SK-N-SH treated with all-trans-retinoic acid at 6 μM for 48 hours (cell line): ENCODE measurements around the gene HACD1.
A peak's percentile ranks its signal among the peaks of the same experiment; 100 is the strongest.

Experiments
- ATAC-seq: fragments of 200-7000 bp; cut with Tn5 transposase; 3 replicates; pipeline ENCODE4 v1.9.1; 2020; ENCODE audit warnings: mild to moderate bottlenecking, moderate library complexity
- ARNTL ChIP-seq: fragments of 450-650 bp; formaldehyde crosslinking; IDR thresholded peaks from 2 replicates; pipeline ENCODE4 v1.5.0; 2020; ENCODE audit warnings: low read depth, mild to moderate bottlenecking, moderate library complexity, borderline replicate concordance
- BACH2 ChIP-seq: fragments of 250-450 bp; sonication (Bioruptor Pico); IDR thresholded peaks from 2 replicates; pipeline ENCODE4 v1.9.0; 2021; ENCODE audit warnings: mild to moderate bottlenecking, borderline replicate concordance
- CREB5 ChIP-seq: fragments of 250-450 bp; sonication (Bioruptor Pico); IDR thresholded peaks from 2 replicates; pipeline ENCODE4 v1.5.1; 2020; ENCODE audit warnings: low read depth, mild to moderate bottlenecking, moderate library complexity
- CSRNP3 ChIP-seq: fragments of 250-450 bp; sonication (Bioruptor Pico); IDR thresholded peaks from 2 replicates; pipeline ENCODE4 v1.5.1; 2021; ENCODE audit warnings: mild to moderate bottlenecking, moderate library complexity
- OSR1 ChIP-seq: fragments of 250-450 bp; sonication (Bioruptor Pico); IDR thresholded peaks from 2 replicates; pipeline ENCODE4 v1.8.0; 2022; ENCODE audit warnings: moderate library complexity, mild to moderate bottlenecking, inconsistent platforms
- POU6F1 ChIP-seq: fragments of 250-450 bp; sonication (Bioruptor Pico); IDR thresholded peaks from 2 replicates; pipeline ENCODE4 v1.8.0; 2021; ENCODE audit warnings: low read depth, mild to moderate bottlenecking, moderate library complexity, borderline replicate concordance
- PPARA ChIP-seq: fragments of 250-450 bp; sonication (Bioruptor Pico); IDR thresholded peaks from 2 replicates; pipeline ENCODE4 v1.5.0; 2020; ENCODE audit warnings: mild to moderate bottlenecking, borderline replicate concordance
- RARB ChIP-seq: fragments of 250-450 bp; sonication (Bioruptor Pico); IDR thresholded peaks from 2 replicates; pipeline ENCODE4 v1.8.0; 2021; ENCODE audit warnings: mild to moderate bottlenecking, moderate library complexity
- TCF4 ChIP-seq: fragments of 250-450 bp; sonication (Bioruptor Pico); IDR thresholded peaks from 2 replicates; pipeline ENCODE4 v1.8.0; 2021; ENCODE audit warnings: mild to moderate bottlenecking, moderate library complexity, borderline replicate concordance
- TOX ChIP-seq: fragments of 250-450 bp; sonication (Bioruptor Pico); IDR thresholded peaks from 2 replicates; pipeline ENCODE4 v1.8.0; 2021; ENCODE audit warnings: mild to moderate bottlenecking, moderate library complexity, borderline replicate concordance
- TSHZ2 ChIP-seq: fragments of 250-450 bp; sonication (Bioruptor Pico); IDR thresholded peaks from 2 replicates; pipeline ENCODE4 v1.5.0; 2020; ENCODE audit warnings: mild to moderate bottlenecking, moderate library complexity
- ZC3H10 ChIP-seq: fragments of 250-450 bp; sonication (Bioruptor Pico); IDR thresholded peaks from 2 replicates; pipeline ENCODE4 v1.5.1; 2021; ENCODE audit warnings: mild to moderate bottlenecking, moderate library complexity
- ZFP3 ChIP-seq: fragments of 250-450 bp; sonication (Bioruptor Pico); IDR thresholded peaks from 2 replicates; pipeline ENCODE4 v1.5.0; 2020; ENCODE audit warnings: mild to moderate bottlenecking, moderate library complexity
- ZFP30 ChIP-seq: fragments of 450-650 bp; formaldehyde crosslinking; IDR thresholded peaks from 2 replicates; pipeline ENCODE4 v1.5.0; 2022; ENCODE audit warnings: mild to moderate bottlenecking, moderate library complexity
- ZNF565 ChIP-seq: fragments of 450-650 bp; formaldehyde crosslinking; conservative IDR thresholded peaks from 2 replicates; pipeline ENCODE4 v1.5.0; 2020; ENCODE audit warnings: low read depth, mild to moderate bottlenecking, moderate library complexity
- ZNF8 ChIP-seq: fragments of 450-650 bp; formaldehyde crosslinking; IDR thresholded peaks from 2 replicates; pipeline ENCODE4 v1.5.0; 2020; ENCODE audit warnings: mild to moderate bottlenecking, moderate library complexity

HACD1 gene

DNA sequence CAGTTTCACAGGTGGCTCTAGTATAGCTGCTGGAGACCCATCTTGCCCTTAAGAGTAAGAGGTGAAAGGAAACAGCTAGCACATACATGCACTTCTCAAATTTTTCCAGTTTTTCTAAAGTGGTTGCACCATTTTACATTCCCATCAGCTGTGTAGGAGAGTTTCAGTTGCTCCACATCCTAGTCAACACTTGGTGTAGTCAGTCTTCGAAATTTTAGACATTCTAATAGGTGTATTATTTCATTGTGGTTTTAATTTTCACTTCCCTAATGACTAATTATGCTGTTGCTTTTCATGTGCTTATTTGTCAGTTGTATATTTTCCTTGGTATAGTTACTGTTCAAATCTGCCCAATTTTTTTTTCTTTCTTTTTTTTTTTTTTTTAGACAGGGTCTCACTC is 9.5 kb upstream of the HACD1 start:
- no peak for ATAC-seq
- TF ChIP-seq TSHZ2 (CRISPR knock-in tag) (no peak), TCF4 (no peak), TOX (CRISPR knock-in tag) (no peak), ZFP30 (CRISPR knock-in tag) (no peak)

DNA sequence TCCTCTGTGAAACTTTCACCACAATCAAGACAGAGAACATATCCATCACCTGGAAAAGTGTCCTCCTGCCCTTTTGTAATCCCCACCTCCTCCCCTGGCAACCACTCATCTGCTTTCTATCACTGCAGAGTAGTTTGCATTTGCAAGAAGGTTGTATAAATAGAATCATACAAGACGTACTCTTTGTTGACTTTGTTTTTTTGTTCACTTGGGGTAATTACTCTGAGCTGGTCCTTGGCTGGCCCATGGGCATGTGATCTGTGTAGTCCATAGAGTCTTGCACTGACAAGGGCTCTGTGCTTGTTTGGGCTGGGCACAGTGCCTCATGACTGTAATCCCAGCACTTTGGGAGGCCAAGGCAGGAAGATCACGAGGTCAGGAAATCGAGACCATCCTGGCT is 7.8 kb upstream of the HACD1 start:
- TF ChIP-seq POU6F1 (no peak), ZFP3 (CRISPR knock-in tag) (no peak), PPARA (no peak), ZFP30 (CRISPR knock-in tag) (no peak)
- TF ChIP-seq, all 23 proteins: peak for 0
- peak; percentile 20; the same call in 1 of the 3 replicates for ATAC-seq

GRCh38 chr10:17622061-17622460 is 4.9 kb upstream of the HACD1 start:
- no peak for TF ChIP-seq ZNF565 (CRISPR knock-in tag)
- TF ChIP-seq RARB (CRISPR knock-in tag): no peak
- TF ChIP-seq OSR1 (CRISPR knock-in tag): no peak
- TF ChIP-seq POU6F1: no peak
- TF ChIP-seq ZFP3 (CRISPR knock-in tag): no peak
- TF ChIP-seq ZNF8 (CRISPR knock-in tag): no peak
- TF ChIP-seq CREB5: no peak
- no peak for TF ChIP-seq BACH2 (CRISPR knock-in tag)
- TF ChIP-seq PPARA: no peak
- no peak for TF ChIP-seq TSHZ2 (CRISPR knock-in tag)
- ATAC-seq: no peak

- peak; percentile 79 for ATAC-seq
- TF ChIP-seq ZC3H10 (CRISPR knock-in tag): no peak
- TF ChIP-seq CSRNP3: no peak
- TF ChIP-seq OSR1 (CRISPR knock-in tag): no peak
- no peak for TF ChIP-seq ARNTL (CRISPR knock-in tag)
- no peak for TF ChIP-seq TOX (CRISPR knock-in tag)
- no peak for TF ChIP-seq BACH2 (CRISPR knock-in tag)
- TF ChIP-seq, all 23 proteins: peak for 0
Observed at GRCh38 chr10:17616403-17617030, 657 bp downstream of the HACD1 start.
